Keratinocyte (primary cell): ENCODE measurements around the gene CDYL2. TPM values are rescaled to one million over a fixed set of nuclear protein-coding genes. Genes with fewer than 3 reads are reported as not detected.

ENCODE experiments used
- DNase-seq: peaks from one replicate; pipeline ENCODE4 v3.0.0-alpha.2; 2011; ENCODE audit warnings: low read depth, missing footprints, low spot score
- FAIRE-seq: peaks from 2 replicates; lab custom pipeline; 2011; peaks lifted over from hg19 to GRCh38; lab: Jason Lieb, UNC
- H2AFZ ChIP-seq: 2 replicates; pipeline ENCODE4 v1.6.0; 2012; ENCODE audit warnings: low read length, control low read depth, inconsistent platforms; ENCODE audit not compliant: control insufficient read depth
- H3K27ac ChIP-seq: 2 replicates; pipeline ENCODE4 v1.5.1; 2011; ENCODE audit warnings: low read length; ENCODE audit not compliant: control insufficient read depth, insufficient read depth
- H3K27me3 ChIP-seq: 3 replicates; pipeline ENCODE4 v1.6.0; 2011; ENCODE audit warnings: low read length; ENCODE audit not compliant: control insufficient read depth, insufficient read depth; ENCODE audit errors: extremely low read depth
- H3K36me3 ChIP-seq, 2 experiments: 2 replicates in 1 of 2; 3 replicates in 1 of 2; pipeline ENCODE4 v1.5.1; 2011; ENCODE audit warnings: low read length in 2 of 2, mild to moderate bottlenecking in 1 of 2; ENCODE audit not compliant: control insufficient read depth in 2 of 2, insufficient read depth in 2 of 2; ENCODE audit errors: extremely low read depth in 1 of 2
- H3K4me1 ChIP-seq: 3 replicates; pipeline ENCODE4 v1.5.1; 2011; ENCODE audit warnings: low read length; ENCODE audit not compliant: control insufficient read depth, insufficient read depth; ENCODE audit errors: extremely low read depth
- H3K4me2 ChIP-seq: 3 replicates; pipeline ENCODE4 v1.6.0; 2011; ENCODE audit warnings: low read depth, low read length; ENCODE audit not compliant: control insufficient read depth, insufficient read depth; ENCODE audit errors: extremely low read depth
- H3K4me3 ChIP-seq, 3 experiments: fragments of 200-600 bp in 1 of 3; sonication (generic) in 1 of 3; 2 replicates in 2 of 3; 3 replicates in 1 of 3; pipeline ENCODE4 v1.5.1; 2011 to 2016; ENCODE audit warnings: low read length in 3 of 3, mild to moderate bottlenecking in 3 of 3, control low read depth in 2 of 3, inconsistent platforms in 1 of 3, low read depth in 1 of 3, mixed read lengths in 1 of 3, mixed run types in 1 of 3, moderate library complexity in 1 of 3; ENCODE audit not compliant: control insufficient read depth in 2 of 3, insufficient read depth in 2 of 3; ENCODE audit errors: extremely low read depth in 1 of 3
- H3K79me2 ChIP-seq: 2 replicates; pipeline ENCODE4 v1.6.0; 2012; ENCODE audit warnings: low read length; ENCODE audit not compliant: control insufficient read depth, insufficient read depth
- H3K9ac ChIP-seq: 3 replicates; pipeline ENCODE4 v1.6.0; 2011; ENCODE audit warnings: low read length; ENCODE audit not compliant: control insufficient read depth, insufficient read depth; ENCODE audit errors: extremely low read depth
- H3K9me1 ChIP-seq: 3 replicates; pipeline ENCODE4 v1.6.0; 2011; ENCODE audit warnings: low read length; ENCODE audit not compliant: control insufficient read depth, insufficient read depth; ENCODE audit errors: extremely low read depth
- H3K9me3 ChIP-seq: 2 replicates; pipeline ENCODE4 v1.5.1; 2012; ENCODE audit warnings: low read depth, low read length; ENCODE audit not compliant: control insufficient read depth
- H4K20me1 ChIP-seq: 3 replicates; pipeline ENCODE4 v1.6.0; 2011; ENCODE audit warnings: low read length; ENCODE audit not compliant: control insufficient read depth, insufficient read depth; ENCODE audit errors: extremely low read depth
- EZH2 ChIP-seq: IDR thresholded peaks from one replicate; pipeline ENCODE4 v1.6.1; 2012; ENCODE audit warnings: inconsistent platforms, mild to moderate bottlenecking, low read length, moderate library complexity
- dilution Hi-C: fragments of 300-500 bp; cut with MboI; formaldehyde crosslinking; loops from one replicate; pipeline ENCODE4 v1.7.0; 2020; ENCODE audit warnings: low sequenced_read_pairs; ENCODE audit not compliant: extremely low pct_ligation_motif_present
- polyA plus RNA-seq, 5 experiments: library from polyadenylated mRNA; depleted of rRNA in 3 of 5; stranded (reverse) in 3 of 5; stranded (forward) in 1 of 5; unstranded in 1 of 5; fragments of >200 nt; gene quantifications; 1 replicate in 1 of 5; 2 replicates in 3 of 5; 3 replicates in 1 of 5; pipeline versions ENCODE4 v1.2.1 to v1.2.3, GENCODE V29; 2011 to 2012; ENCODE audit warnings: missing spikeins in 2 of 5, low read depth in 1 of 5, low replicate concordance in 1 of 5
- TF ChIP-seq, protein P1 (sequence below), 3 experiments: IDR thresholded peaks in 1 of 3; conservative IDR thresholded peaks in 1 of 3; optimal IDR thresholded peaks in 1 of 3; 2 replicates in 2 of 3; 3 replicates in 1 of 3; pipeline versions ENCODE3 to v1.5.1; 2011; ENCODE audit warnings: low read length in 3 of 3, mild to moderate bottlenecking in 3 of 3, moderate library complexity in 2 of 3, control low read depth in 1 of 3, inconsistent platforms in 1 of 3; ENCODE audit not compliant: insufficient read depth in 2 of 3; ENCODE audit errors: extremely low read depth in 1 of 3

The CDYL2 gene
- polyA plus RNA-seq, 1 donor (not counting 4 experiments of a cell fraction or from before 2014, with no cell fraction given), result 2.0 TPM

DNA sequence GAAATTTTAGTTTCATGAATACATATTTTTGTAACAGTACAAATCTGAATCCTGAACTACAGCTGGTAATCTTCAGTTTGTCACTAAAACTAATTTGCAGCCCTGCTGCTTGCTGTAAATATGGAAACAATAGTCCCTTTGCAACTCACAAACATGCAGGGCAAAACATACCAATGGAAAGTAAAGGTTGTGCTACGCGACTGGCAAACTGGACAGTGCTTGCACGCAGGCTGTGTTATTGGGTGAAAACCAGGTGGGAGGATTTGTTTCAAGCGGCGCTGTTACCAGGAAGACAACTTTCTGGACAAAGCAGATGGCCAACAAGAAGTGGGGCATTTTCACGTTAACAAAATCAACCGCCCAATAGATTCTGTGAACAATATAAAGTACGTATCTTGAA, 93.5 kb downstream of the CDYL2 start:
- no peaks in the 10 kb centered on the region for H4K20me1 ChIP-seq
- no peaks in the 10 kb centered on the region for H3K79me2 ChIP-seq
- H3K9ac ChIP-seq, result no peak overlapping the region
- FAIRE-seq (no peak), DNase-seq (no peak)
- no peak for TF ChIP-seq EZH2
- TF ChIP-seq, protein P1, sequence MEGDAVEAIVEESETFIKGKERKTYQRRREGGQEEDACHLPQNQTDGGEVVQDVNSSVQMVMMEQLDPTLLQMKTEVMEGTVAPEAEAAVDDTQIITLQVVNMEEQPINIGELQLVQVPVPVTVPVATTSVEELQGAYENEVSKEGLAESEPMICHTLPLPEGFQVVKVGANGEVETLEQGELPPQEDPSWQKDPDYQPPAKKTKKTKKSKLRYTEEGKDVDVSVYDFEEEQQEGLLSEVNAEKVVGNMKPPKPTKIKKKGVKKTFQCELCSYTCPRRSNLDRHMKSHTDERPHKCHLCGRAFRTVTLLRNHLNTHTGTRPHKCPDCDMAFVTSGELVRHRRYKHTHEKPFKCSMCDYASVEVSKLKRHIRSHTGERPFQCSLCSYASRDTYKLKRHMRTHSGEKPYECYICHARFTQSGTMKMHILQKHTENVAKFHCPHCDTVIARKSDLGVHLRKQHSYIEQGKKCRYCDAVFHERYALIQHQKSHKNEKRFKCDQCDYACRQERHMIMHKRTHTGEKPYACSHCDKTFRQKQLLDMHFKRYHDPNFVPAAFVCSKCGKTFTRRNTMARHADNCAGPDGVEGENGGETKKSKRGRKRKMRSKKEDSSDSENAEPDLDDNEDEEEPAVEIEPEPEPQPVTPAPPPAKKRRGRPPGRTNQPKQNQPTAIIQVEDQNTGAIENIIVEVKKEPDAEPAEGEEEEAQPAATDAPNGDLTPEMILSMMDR (optimal IDR thresholded peaks at IDR 0.05 in 1 of 3, IDR thresholded peaks at IDR 0.05 in 1 of 3, conservative IDR thresholded peaks at IDR 0.05 in 1 of 3; ENCODE audit: extremely low read depth in 1 of 3, insufficient read depth in 2 of 3, low read length in 3 of 3), result no peak
- no peak overlapping the region for H3K4me3 ChIP-seq
- H2AFZ ChIP-seq, result no peak overlapping the region
- H3K27me3 ChIP-seq, result no peaks in the 10 kb centered on the region
- H3K27ac ChIP-seq, result no peak overlapping the region
- no peak overlapping the region for H3K4me2 ChIP-seq
- H3K9me3 ChIP-seq, result no peaks in the 10 kb centered on the region
- H3K9me1 ChIP-seq, result no peaks in the 10 kb centered on the region
- H3K36me3 ChIP-seq, result no peaks in the 10 kb centered on the region
- H3K4me1 ChIP-seq, result no peaks in the 10 kb centered on the region
- dilution Hi-C loops, result no loop called here

DNA sequence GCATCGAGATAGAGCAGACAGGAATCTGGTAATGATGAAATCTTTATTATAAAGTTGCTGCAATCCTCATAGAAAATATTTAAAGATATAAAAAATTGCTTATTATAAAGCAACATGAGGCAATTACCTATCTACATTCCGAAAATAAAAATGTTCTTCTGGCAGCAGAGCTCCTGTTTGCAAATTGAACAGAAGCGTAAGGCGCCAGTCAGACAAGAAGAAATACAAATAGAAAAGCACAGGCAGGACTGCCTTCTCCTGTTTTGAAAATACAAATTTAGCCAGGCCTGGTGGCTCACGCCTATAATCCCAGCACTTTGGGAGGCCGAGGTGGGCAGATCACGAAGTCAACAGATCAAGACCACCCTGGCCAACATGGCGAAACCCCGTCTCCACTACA, 95.6 kb downstream of the CDYL2 start:
- no peak for TF ChIP-seq EZH2
- TF ChIP-seq, protein P1 (optimal IDR thresholded peaks at IDR 0.05 in 1 of 3, IDR thresholded peaks at IDR 0.05 in 1 of 3, conservative IDR thresholded peaks at IDR 0.05 in 1 of 3; ENCODE audit: extremely low read depth in 1 of 3, insufficient read depth in 2 of 3, low read length in 3 of 3), result no peak
- H3K4me3 ChIP-seq, result no peak overlapping the region
- no peaks in the 10 kb centered on the region for H3K9me3 ChIP-seq
- FAIRE-seq, result no peak
- no peaks in the 10 kb centered on the region for H4K20me1 ChIP-seq
- DNase-seq, result no peak
- no peak overlapping the region for H3K9ac ChIP-seq
- no peaks in the 10 kb centered on the region for H3K36me3 ChIP-seq
- no peaks in the 10 kb centered on the region for H3K4me1 ChIP-seq
- H3K27ac ChIP-seq, result no peak overlapping the region
- no peaks in the 10 kb centered on the region for H3K27me3 ChIP-seq
- dilution Hi-C loops, result no loop called here
- no peak overlapping the region for H2AFZ ChIP-seq
- no peaks in the 10 kb centered on the region for H3K9me1 ChIP-seq
- no peaks in the 10 kb centered on the region for H3K79me2 ChIP-seq
- H3K4me2 ChIP-seq, result no peak overlapping the region
